Fibroblast of skin of abdomen (primary cell): ENCODE measurements around the gene TFE3.
"Not testable (repeated sequence)": the region's sequence is repeated elsewhere in the genome, so short reads cannot be mapped to it uniquely, and the experiment has no call there.

Experiments used
- DNase-seq: peaks from one replicate; pipeline ENCODE4 v3.0.0-alpha.2; 2013

The TFE3 gene

DNA sequence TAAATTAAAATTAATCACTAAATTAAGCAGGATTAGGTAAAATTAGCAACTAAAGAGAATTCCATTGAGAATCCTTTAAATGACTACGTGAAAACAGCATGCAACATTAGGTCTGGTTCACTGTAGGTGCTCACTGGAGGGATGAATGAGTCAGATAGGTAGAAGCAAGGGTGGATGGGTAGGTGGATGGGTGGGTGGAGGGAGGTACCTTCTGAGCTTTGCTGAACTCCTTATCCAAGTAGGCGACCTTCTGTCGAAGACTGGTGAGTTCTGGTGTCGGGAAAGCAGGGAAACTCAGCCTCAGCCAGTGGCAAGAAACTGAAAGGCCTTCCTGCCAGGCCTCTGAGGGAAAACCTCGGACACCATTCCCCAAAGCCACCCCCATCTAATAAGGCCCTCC is 44.1 kb downstream of the TFE3 start:
- no peak for DNase-seq

DNA sequence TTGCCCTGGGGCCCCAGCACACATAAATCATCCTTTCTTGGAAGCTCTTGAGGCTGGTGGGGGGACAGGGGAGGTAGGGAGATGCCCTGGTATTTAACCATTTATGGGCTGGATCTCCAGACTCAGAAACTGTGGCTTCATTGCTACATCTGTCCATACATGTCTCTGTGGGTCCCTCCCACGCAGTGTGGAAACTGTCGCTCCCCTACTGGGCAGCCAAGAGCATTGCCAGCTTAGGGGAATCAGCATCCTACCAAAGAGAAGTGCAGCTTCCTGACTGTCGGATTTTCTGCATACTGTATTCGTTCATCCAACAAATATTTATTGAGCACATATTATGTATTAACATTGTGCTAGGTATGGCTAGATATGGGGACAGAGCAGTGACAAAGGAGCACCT is 44.8 kb downstream of the TFE3 start:
- DNase-seq: no peak

GRCh38 chrX:48997865-48998264 is 45.3 kb downstream of the TFE3 start:
- DNase-seq: no peak

GRCh38 chrX:48997455-48997854 is 45.7 kb downstream of the TFE3 start:
- DNase-seq: no peak

DNA sequence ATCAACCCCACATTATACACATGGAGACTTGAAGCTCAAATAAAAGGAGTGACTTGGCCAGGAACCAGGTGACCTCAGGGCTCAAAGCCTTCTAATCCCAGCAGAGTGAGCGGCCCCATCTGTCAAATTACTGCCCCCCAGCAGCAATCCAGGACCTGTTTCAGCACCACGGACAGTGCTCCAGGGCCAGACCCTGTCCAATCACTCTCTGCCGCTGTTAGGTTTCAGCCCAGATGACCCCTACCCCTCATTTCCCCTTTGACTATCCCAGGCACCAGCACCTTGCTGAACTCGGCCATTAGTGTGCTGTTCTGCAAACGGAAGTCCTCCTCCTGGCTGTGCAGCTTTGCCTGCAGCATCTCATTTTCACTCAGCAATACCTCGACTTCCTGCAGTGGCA is 46.2 kb downstream of the TFE3 start:
- no peak for DNase-seq

DNA sequence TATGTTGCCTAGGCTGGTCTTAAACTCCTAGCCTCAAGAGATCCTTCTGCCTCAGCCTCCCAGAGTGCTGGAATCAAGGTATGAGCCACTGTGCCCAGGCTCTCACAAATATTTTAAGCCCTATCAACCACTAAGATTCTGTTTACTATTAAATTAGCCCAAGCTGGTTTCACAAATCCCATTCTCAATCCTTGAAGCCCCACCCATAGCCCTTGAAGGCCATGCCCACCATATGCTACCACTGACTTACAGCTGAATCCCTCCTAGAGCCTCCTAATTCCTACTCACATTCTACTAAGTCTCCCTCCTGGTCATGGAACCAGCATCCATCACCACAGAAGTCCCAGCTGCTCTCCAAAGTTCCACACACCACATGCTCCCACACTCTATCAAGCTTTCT is 50.8 kb downstream of the TFE3 start:
- DNase-seq: no peak

- DNase-seq: no peak
Measured at GRCh38 chrX:48989483-48989882, 53.7 kb downstream of the TFE3 start.

GRCh38 chrX:48983896-48984295 is 59.3 kb downstream of the TFE3 start:
- DNase-seq: no peak

DNA sequence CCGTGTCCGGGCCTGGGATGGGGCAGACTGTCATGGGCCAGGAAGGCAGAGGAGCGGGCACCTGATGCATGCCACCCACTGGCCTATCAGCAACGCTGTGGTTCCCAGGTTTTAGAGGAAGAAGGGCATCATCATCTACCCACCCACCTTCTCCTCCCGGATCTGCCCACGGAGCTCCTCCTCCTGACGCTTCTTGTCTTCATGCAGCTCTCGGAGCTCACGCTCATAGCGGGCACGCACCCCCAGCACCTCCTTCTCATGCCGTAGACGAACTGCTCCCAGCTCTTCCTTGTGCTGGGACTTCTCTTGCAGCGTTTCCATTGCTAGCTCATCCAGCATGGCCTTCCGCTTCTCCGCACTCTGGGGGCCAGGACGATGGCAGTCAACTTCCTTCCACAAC is 60.1 kb downstream of the TFE3 start:
- no peak for DNase-seq

GRCh38 chrX:48981178-48981577 is 62.0 kb downstream of the TFE3 start:
- DNase-seq: no peak

GRCh38 chrX:48980341-48980740 is 62.8 kb downstream of the TFE3 start:
- not testable (repeated sequence) for DNase-seq
